SK-N-SH treated with all-trans-retinoic acid at 6 μM for 48 hours (cell line): ENCODE data around the gene CENPU.

Source experiments
- ATAC-seq: fragments of 200-7000 bp; cut with Tn5 transposase; 3 replicates; pipeline ENCODE4 v1.9.1; 2020; ENCODE audit warnings: mild to moderate bottlenecking, moderate library complexity
- ARNTL ChIP-seq: fragments of 450-650 bp; formaldehyde crosslinking; IDR thresholded peaks from 2 replicates; pipeline ENCODE4 v1.5.0; 2020; ENCODE audit warnings: low read depth, mild to moderate bottlenecking, moderate library complexity, borderline replicate concordance
- BACH2 ChIP-seq: fragments of 250-450 bp; sonication (Bioruptor Pico); IDR thresholded peaks from 2 replicates; pipeline ENCODE4 v1.9.0; 2021; ENCODE audit warnings: mild to moderate bottlenecking, borderline replicate concordance
- CREB5 ChIP-seq: fragments of 250-450 bp; sonication (Bioruptor Pico); IDR thresholded peaks from 2 replicates; pipeline ENCODE4 v1.5.1; 2020; ENCODE audit warnings: low read depth, mild to moderate bottlenecking, moderate library complexity
- CSDC2 ChIP-seq: fragments of 250-450 bp; sonication (Bioruptor Pico); IDR thresholded peaks from 2 replicates; pipeline ENCODE4 v1.5.0; 2020; ENCODE audit warnings: mild to moderate bottlenecking, moderate library complexity
- CSRNP3 ChIP-seq: fragments of 250-450 bp; sonication (Bioruptor Pico); IDR thresholded peaks from 2 replicates; pipeline ENCODE4 v1.5.1; 2021; ENCODE audit warnings: mild to moderate bottlenecking, moderate library complexity
- ESRRG ChIP-seq: fragments of 250-450 bp; sonication (Bioruptor Pico); IDR thresholded peaks from 2 replicates; pipeline ENCODE4 v1.6.1; 2021; ENCODE audit warnings: mild to moderate bottlenecking
- GLIS3 ChIP-seq: fragments of 250-450 bp; sonication (Bioruptor Pico); IDR thresholded peaks from 2 replicates; pipeline ENCODE4 v1.5.0; 2020; ENCODE audit warnings: mild to moderate bottlenecking, moderate library complexity
- ISL1 ChIP-seq: fragments of 250-450 bp; sonication (Bioruptor Pico); IDR thresholded peaks from 2 replicates; pipeline ENCODE4 v2.1.2; 2022; ENCODE audit warnings: mild to moderate bottlenecking, moderate library complexity
- OSR1 ChIP-seq: fragments of 250-450 bp; sonication (Bioruptor Pico); IDR thresholded peaks from 2 replicates; pipeline ENCODE4 v1.8.0; 2022; ENCODE audit warnings: moderate library complexity, mild to moderate bottlenecking, inconsistent platforms
- PATZ1 ChIP-seq: fragments of 250-450 bp; sonication (Bioruptor Pico); IDR thresholded peaks from 2 replicates; pipeline ENCODE4 v1.8.0; 2020; ENCODE audit warnings: mild to moderate bottlenecking, moderate library complexity, borderline replicate concordance
- POU6F1 ChIP-seq: fragments of 250-450 bp; sonication (Bioruptor Pico); IDR thresholded peaks from 2 replicates; pipeline ENCODE4 v1.8.0; 2021; ENCODE audit warnings: low read depth, mild to moderate bottlenecking, moderate library complexity, borderline replicate concordance
- SNAI2 ChIP-seq: fragments of 250-450 bp; sonication (Bioruptor Pico); IDR thresholded peaks from 2 replicates; pipeline ENCODE4 v1.5.0; 2020; ENCODE audit warnings: mild to moderate bottlenecking, moderate library complexity
- TCF4 ChIP-seq: fragments of 250-450 bp; sonication (Bioruptor Pico); IDR thresholded peaks from 2 replicates; pipeline ENCODE4 v1.8.0; 2021; ENCODE audit warnings: mild to moderate bottlenecking, moderate library complexity, borderline replicate concordance
- TOX ChIP-seq: fragments of 250-450 bp; sonication (Bioruptor Pico); IDR thresholded peaks from 2 replicates; pipeline ENCODE4 v1.8.0; 2021; ENCODE audit warnings: mild to moderate bottlenecking, moderate library complexity, borderline replicate concordance
- TSHZ2 ChIP-seq: fragments of 250-450 bp; sonication (Bioruptor Pico); IDR thresholded peaks from 2 replicates; pipeline ENCODE4 v1.5.0; 2020; ENCODE audit warnings: mild to moderate bottlenecking, moderate library complexity
- ZFP3 ChIP-seq: fragments of 250-450 bp; sonication (Bioruptor Pico); IDR thresholded peaks from 2 replicates; pipeline ENCODE4 v1.5.0; 2020; ENCODE audit warnings: mild to moderate bottlenecking, moderate library complexity
- ZFP30 ChIP-seq: fragments of 450-650 bp; formaldehyde crosslinking; IDR thresholded peaks from 2 replicates; pipeline ENCODE4 v1.5.0; 2022; ENCODE audit warnings: mild to moderate bottlenecking, moderate library complexity
- ZNF565 ChIP-seq: fragments of 450-650 bp; formaldehyde crosslinking; conservative IDR thresholded peaks from 2 replicates; pipeline ENCODE4 v1.5.0; 2020; ENCODE audit warnings: low read depth, mild to moderate bottlenecking, moderate library complexity
- ZNF70 ChIP-seq: fragments of 450-650 bp; formaldehyde crosslinking; IDR thresholded peaks from 2 replicates; pipeline ENCODE4 v1.5.0; 2020; ENCODE audit warnings: mild to moderate bottlenecking, moderate library complexity
- ZNF8 ChIP-seq: fragments of 450-650 bp; formaldehyde crosslinking; IDR thresholded peaks from 2 replicates; pipeline ENCODE4 v1.5.0; 2020; ENCODE audit warnings: mild to moderate bottlenecking, moderate library complexity

Gene CENPU

GRCh38 chr4:184713887-184714286 lies 20.0 kb downstream of the CENPU start:
- ATAC-seq, result no peak
- TF ChIP-seq ESRRG (CRISPR knock-in tag) (no peak), TSHZ2 (CRISPR knock-in tag) (no peak), CSDC2 (CRISPR knock-in tag) (no peak), BACH2 (CRISPR knock-in tag) (no peak), ZNF8 (no peak), ZNF70 (CRISPR knock-in tag) (no peak), POU6F1 (no peak), OSR1 (no peak), CREB5 (CRISPR knock-in tag) (no peak), CSRNP3 (CRISPR knock-in tag) (no peak)

GRCh38 chr4:184712322-184712721 lies 21.6 kb downstream of the CENPU start:
- ATAC-seq, result no peak
- TF ChIP-seq ARNTL (CRISPR knock-in tag) (no peak), TOX (no peak), ZFP30 (no peak), ESRRG (CRISPR knock-in tag) (no peak), CSDC2 (CRISPR knock-in tag) (no peak), TCF4 (CRISPR knock-in tag) (no peak), ZNF70 (CRISPR knock-in tag) (no peak), CSRNP3 (CRISPR knock-in tag) (no peak), POU6F1 (no peak), ISL1 (CRISPR knock-in tag) (no peak), PATZ1 (CRISPR knock-in tag) (no peak), ZFP3 (no peak), SNAI2 (CRISPR knock-in tag) (no peak), GLIS3 (no peak), BACH2 (CRISPR knock-in tag) (no peak), ZNF565 (CRISPR knock-in tag) (no peak)
- TF ChIP-seq, all 23 proteins: peak for 0
